ENCODE measurements around the gene MAN2B2. TPM values are rescaled to one million over a fixed set of nuclear protein-coding genes. Genes with fewer than 3 reads are reported as not detected.
A peak's percentile ranks its signal among the peaks of the same experiment; 100 is the strongest.
"Not testable (repeated sequence)": the region's sequence is repeated elsewhere in the genome, so short reads cannot be mapped to it uniquely, and the experiment has no call there.

MAN2B2 gene
- polyA plus RNA-seq, 12 donors, result 5.4 to 19.5 (median 7.5) TPM; not detected in 1

- peak; percentile 95 for DNase-seq
Measured at GRCh38 chr4:6640292-6641163, 65.5 kb downstream of the MAN2B2 start, which contains the start of gene MRFAP1. TSS of gene MRFAP1 (plus strand) at chr4:6640685. CDS start at chr4:6640863, 178 bp downstream.

- no peak for DNase-seq
Measured at GRCh38 chr4:6641164-6641970, 66.4 kb downstream of the MAN2B2 start.

DNA sequence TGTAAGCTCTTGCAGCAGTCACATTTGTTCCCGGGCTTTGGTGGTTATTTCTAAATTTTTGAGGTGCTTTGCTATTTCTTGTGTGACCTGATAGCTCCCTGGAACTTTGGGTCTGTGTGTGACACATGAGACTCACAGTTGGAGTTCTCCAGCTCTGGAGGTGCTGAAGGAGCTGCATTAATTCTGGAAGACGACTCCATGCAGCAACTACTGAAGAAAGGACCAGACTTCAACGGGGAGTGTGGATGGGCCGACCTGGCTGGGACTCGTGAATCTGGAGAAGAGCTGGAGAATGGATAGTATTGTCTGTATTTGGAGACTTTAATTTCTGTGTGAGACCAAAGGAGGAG is 67.0 kb downstream of the MAN2B2 start:
- no peak for DNase-seq

GRCh38 chr4:6643141-6643847 is 68.3 kb downstream of the MAN2B2 start:
- no peak for DNase-seq

DNA sequence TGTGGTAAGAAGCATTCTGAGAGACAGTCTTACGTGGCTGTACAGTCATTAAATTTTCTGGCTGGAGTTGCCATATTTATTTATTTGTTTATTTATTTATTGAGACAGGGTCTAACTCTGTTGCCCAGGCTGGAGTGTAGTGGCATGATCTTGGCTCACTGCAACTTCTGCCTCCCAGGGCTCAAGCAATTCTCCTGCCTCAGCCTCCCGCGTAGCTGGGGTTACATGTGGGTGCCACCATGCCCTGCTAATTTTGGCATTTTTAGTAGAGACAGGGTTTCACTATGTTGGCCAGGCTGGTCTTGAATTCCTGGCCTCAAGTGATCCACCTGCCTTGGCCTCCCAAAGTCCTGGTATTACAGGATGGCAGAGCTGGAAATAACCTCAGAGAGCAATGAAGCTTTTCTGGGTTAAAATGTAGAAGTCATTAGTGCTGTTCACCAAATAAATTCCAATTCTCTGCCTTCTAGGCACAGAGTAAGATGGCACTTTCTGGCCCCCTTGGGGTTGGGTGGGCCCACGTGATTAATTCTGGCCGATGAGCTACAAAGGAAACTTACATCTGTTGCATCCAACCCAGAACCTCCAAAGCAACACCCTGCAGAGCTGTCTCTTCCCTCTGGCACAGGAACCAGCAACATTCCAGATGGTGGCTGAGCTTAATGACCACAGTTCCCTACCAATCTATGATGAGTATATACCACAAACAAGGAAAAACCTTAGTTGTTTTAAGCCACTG is 70.0 kb downstream of the MAN2B2 start:
- DNase-seq, result no peak

DNA sequence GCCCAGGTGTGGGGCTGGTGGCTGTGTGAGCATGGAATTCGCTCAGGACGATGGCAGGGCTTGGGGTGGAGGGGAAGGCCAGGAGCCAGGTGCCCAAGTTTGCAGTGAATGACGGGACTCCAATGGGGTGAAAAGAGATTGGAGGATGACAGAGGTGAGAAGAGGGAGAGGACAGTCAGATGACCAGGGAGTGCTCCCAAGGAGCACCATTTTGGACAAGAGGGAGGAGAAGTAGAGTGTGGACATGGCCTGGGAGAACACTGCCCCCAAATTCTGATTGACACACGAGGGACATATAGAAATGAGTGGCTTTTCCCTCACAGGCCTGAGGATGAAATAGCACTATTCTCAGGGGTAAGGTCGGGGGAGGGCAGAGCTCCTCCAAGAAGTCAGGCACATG is 72.2 kb downstream of the MAN2B2 start:
- DNase-seq, result no peak

- DNase-seq, result no peak
Measured at GRCh38 chr4:6647582-6648230, 72.7 kb downstream of the MAN2B2 start.

DNA sequence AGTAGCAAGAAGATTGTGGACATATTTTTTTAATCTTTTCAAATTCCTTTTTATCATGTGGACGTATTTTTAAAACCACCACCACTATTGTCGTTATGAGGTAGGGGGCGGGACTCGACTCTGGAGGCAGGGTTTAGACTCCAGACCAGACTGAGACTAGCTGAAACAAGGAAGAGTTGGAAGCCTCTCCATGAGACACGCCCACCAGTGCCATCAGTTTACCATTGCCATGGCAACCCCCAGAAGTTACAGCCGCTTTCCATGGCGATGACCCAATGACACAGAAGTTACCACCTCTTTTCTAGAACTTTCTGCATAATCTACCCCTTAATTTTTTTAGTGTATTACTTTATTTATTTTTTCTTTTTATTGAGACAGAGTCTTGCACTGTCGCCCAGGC is 74.2 kb downstream of the MAN2B2 start:
- no peak for DNase-seq

DNA sequence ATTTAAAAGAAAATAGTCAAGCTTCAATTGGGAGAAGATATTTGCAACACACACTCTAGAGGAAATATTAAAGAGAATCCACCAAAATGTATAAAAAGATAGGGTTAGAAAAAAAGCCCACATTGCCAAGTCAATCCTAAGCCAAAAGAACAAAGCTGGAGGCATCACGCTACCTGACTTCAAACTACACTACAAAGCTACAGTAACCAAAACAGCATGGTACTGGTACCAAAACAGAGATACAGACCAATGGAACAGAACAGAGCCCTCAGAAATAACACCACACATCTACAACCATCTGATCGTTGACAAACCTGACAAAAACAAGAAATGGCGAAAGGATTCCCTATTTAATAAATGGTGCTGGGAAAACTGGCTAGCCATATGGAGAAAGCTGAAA is 79.2 kb downstream of the MAN2B2 start:
- not testable (repeated sequence) for DNase-seq

GRCh38 chr4:6655291-6655690 is 80.3 kb downstream of the MAN2B2 start:
- not testable (repeated sequence) for DNase-seq

- no peak for DNase-seq
Measured at GRCh38 chr4:6655924-6656323, 80.9 kb downstream of the MAN2B2 start.

GRCh38 chr4:6657242-6658208 is 82.5 kb downstream of the MAN2B2 start:
- DNase-seq, result no peak

DNA sequence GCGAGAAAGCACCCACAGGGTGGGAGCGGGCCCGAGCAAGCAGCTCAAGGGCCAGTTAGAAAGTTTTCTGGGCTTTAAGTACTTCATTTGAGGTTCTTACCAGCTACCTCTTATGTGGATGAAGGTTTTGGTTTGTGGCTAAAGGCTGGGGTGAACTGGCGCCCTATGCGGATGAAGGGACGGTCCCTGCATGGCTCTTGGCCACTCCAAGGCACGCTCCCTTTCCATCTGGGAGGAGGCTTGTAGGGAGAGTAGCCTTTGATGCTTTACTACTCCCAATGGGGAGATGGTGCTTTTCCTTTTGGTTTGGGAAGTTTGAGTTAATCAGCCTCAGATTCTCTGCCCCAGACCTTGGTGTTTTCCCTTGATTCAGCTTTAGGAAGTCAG is 83.2 kb downstream of the MAN2B2 start:
- no peak for DNase-seq

DNA sequence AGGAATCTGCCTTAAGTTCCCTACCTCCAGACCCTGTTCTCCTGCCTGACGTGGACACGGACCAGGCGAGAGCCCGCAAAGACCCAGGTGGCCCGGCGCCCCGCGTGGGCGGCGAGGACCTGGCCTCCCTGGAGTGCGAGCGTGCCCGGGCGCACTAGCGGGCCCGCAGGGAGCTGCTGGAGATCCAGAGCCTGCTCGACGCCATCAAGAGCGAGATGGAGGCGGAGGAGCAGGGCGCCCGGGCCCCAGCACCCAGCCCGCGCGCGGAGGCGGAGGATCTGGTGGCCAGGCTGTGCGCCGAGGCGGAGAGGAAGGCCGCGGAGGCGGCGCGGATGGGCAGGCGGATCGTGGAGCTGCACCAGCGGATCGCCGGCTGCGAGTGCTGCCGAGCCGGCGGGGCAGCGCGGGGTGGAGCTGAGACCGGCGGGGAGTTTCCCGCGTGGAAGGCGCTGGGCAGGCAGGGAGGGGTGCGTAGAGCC is 83.6 kb downstream of the MAN2B2 start:
- DNase-seq, result no peak

GRCh38 chr4:6659897-6660296 is 84.9 kb downstream of the MAN2B2 start:
- no peak for DNase-seq

GRCh38 chr4:6660430-6660829 is 85.4 kb downstream of the MAN2B2 start:
- no peak for DNase-seq

- no peak for DNase-seq
Measured at GRCh38 chr4:6662591-6662990, 87.6 kb downstream of the MAN2B2 start.

DNA sequence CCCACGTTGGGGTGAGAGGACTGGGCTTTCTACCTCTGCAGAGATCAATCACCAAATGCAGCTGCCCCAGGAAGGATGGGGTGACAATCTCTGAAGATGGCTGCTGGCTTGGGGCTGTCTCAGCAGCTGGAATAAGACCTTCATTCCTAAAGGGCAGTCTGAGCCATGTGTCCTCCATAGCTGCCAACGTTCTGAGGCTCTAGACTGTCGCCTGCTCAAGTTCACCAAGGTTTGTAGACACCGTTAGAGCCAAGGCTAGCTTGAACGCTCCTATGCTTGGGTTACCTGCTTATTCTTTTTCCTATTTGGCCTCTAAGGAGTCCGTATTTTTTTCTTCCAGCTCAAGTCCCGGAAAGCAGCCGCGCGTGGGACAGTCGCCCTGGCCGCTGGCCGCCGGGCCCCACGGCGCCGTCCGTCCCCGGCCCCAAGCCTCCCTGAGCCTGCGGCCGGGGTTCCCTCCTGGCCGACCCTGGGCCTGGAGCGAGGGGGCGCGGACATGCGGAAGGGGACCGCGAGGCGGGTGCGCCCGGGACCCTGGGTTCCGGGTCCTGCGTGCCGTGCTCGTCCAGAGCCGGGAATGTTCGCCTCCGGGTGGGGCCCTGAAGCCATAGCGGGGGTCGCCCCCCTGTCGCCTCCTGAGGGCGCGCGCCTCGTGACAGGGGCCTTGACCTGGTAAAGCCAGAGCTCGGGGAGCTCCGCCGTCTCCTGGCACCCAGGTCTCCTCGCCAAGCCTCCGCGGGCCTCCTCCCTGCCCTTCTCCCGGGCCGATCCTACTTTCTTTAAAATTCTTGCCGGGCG is 88.8 kb downstream of the MAN2B2 start:
- no peak for DNase-seq

DNA sequence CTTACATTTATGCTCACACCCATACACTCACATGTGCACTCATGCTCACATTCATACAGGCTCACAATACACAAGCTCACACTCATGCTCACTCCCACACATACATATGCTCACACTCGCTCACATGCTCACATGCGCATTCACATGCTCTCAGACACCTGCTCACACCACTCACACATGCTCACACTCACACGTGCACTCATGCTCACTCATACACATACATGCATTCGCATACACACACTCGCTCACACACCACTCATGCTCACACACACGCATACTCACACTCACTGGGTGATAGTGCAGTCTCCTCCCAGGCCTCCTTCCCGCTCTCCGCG is 90.3 kb downstream of the MAN2B2 start:
- DNase-seq, result no peak

Data from muscle of arm (tissue), 12 donors.